GM18870 (cell line): Measurements from ENCODE around the gene FBXO11.

Experiments used
- ATAC-seq: cut with Tn5 transposase; IDR thresholded peaks from one replicate; pipeline ENCODE4 v1.9.1; 2021; ENCODE audit warnings: moderate library complexity; ENCODE audit not compliant: unreplicated experiment

Gene FBXO11

GRCh38 chr2:47741637-47742036, 164.7 kb downstream of the FBXO11 start:
- ATAC-seq, result no peak

GRCh38 chr2:47741101-47741500, 165.2 kb downstream of the FBXO11 start:
- no peak for ATAC-seq
